HG03460 (cell line): ENCODE measurements around the gene SLC66A3.

Experiments
- ATAC-seq: cut with Tn5 transposase; IDR thresholded peaks from one replicate; pipeline ENCODE4 v1.9.1; 2021; ENCODE audit not compliant: unreplicated experiment

Gene SLC66A3

GRCh38 chr2:11213090-11213638 is 57.9 kb downstream of the SLC66A3 start:
- ATAC-seq = no peak

GRCh38 chr2:11213975-11214374 is 58.7 kb downstream of the SLC66A3 start:
- no peak for ATAC-seq

DNA sequence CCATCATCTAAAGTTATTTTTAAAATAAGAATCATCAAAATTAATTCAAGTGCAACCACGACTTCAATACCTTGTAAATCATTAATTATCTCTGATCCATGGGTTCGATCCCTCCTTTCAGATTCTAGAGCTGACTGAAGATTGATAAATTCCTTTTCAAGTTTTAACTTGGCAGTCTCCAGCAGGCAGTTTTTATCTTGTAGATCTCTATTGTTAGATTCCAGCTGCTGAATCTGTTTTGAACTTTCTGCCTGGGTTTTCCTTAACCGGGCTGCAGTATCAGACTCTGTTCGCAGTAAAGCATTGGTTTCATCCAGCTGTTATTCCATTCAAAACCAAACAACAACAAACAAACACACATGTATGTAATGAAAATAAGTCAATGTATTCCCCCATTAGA is 59.5 kb downstream of the SLC66A3 start:
- ATAC-seq = no peak

DNA sequence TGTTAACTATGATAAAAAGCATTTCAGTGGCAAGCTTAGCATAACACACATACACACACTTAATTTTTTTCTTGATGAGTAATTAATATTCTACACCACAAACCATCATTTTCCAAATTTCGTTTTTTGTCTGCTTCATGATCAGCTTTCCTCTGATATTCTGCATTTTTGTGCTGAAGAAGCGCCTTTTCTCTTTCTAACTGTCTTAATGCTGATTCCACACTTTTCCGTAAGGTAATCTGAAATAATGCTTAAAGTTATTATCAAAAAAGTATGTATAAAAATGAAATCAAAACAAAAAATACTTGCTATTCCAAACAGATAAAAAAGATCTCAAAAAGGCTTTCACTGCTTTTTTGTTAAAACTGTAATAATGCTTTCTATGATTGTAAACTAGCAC is 60.1 kb downstream of the SLC66A3 start:
- ATAC-seq = no peak

DNA sequence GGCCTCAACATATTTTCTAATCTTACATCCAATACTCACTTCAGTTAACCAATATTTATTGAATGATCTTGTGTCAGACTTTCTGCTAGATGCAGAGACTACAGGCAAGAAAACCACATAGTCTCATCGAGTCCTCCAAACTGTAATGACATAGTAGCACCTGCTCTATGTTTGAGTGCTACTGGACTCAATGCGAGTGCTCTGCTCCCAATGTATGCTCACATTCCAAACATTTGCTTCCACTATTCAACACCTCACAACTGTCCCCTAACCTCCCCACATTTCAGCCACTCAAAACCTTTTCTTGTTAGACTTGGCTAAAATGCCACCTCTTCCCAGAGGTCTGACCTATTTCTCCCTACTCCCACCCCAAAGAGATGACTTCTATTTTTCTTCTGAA is 65.2 kb downstream of the SLC66A3 start:
- ATAC-seq = no peak

- ATAC-seq = no peak
These were observed 67.6 kb downstream of the SLC66A3 start for GRCh38 chr2:11222845-11223244.

GRCh38 chr2:11224887-11225286 is 69.6 kb downstream of the SLC66A3 start:
- no peak for ATAC-seq

DNA sequence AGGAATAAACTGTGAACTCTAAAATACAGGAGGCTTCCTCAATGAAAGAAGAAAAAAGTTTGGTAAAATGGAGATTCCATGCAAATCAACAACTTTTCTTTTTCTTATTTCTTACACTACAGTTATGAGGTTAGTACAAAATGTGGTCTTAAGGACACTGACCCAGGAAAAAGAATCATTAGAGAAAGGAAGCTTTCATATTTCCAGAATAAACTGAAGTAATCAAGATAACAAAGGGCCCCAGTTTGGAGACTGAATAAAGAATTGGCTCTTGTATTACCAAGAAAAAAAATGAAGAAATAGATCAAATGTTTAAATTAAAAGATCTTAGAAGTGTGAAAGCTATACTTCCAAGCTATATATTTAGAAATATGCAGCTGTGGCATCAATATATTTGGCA is 72.3 kb downstream of the SLC66A3 start:
- no peak for ATAC-seq
